ENCODE measurements around the gene CYTIP.

DNA sequence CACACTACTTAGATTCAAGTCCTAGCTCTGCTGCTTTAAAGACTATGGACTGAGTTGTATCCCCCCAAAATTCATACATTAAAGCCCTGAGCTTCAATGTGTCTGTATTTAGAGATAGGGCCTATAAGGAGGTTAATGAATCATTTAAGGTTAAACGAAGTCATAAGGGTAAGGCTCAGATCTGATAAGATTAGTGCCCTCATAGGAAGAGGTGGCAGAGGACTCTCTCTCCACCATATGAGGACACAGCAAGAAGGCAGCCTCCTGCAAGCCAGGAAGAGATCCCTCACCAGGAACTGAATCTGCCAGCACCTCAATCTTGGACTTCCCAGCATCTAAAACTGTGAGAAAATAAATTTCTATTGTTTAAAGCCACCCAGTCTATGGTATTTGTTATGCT, 3.1 kb upstream of the CYTIP start:
- TF ChIP-seq, protein P1, sequence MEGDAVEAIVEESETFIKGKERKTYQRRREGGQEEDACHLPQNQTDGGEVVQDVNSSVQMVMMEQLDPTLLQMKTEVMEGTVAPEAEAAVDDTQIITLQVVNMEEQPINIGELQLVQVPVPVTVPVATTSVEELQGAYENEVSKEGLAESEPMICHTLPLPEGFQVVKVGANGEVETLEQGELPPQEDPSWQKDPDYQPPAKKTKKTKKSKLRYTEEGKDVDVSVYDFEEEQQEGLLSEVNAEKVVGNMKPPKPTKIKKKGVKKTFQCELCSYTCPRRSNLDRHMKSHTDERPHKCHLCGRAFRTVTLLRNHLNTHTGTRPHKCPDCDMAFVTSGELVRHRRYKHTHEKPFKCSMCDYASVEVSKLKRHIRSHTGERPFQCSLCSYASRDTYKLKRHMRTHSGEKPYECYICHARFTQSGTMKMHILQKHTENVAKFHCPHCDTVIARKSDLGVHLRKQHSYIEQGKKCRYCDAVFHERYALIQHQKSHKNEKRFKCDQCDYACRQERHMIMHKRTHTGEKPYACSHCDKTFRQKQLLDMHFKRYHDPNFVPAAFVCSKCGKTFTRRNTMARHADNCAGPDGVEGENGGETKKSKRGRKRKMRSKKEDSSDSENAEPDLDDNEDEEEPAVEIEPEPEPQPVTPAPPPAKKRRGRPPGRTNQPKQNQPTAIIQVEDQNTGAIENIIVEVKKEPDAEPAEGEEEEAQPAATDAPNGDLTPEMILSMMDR (IDR thresholded peaks at IDR 0.05), result no peak
- TF ChIP-seq POLR2AphosphoS5 (IDR thresholded peaks at IDR 0.05; ENCODE audit: low read depth, low read length) (no peak), TCF7L2 (IDR thresholded peaks at IDR 0.05; ENCODE audit: low read depth, low read length) (no peak)
- TF ChIP-seq, protein P2, sequence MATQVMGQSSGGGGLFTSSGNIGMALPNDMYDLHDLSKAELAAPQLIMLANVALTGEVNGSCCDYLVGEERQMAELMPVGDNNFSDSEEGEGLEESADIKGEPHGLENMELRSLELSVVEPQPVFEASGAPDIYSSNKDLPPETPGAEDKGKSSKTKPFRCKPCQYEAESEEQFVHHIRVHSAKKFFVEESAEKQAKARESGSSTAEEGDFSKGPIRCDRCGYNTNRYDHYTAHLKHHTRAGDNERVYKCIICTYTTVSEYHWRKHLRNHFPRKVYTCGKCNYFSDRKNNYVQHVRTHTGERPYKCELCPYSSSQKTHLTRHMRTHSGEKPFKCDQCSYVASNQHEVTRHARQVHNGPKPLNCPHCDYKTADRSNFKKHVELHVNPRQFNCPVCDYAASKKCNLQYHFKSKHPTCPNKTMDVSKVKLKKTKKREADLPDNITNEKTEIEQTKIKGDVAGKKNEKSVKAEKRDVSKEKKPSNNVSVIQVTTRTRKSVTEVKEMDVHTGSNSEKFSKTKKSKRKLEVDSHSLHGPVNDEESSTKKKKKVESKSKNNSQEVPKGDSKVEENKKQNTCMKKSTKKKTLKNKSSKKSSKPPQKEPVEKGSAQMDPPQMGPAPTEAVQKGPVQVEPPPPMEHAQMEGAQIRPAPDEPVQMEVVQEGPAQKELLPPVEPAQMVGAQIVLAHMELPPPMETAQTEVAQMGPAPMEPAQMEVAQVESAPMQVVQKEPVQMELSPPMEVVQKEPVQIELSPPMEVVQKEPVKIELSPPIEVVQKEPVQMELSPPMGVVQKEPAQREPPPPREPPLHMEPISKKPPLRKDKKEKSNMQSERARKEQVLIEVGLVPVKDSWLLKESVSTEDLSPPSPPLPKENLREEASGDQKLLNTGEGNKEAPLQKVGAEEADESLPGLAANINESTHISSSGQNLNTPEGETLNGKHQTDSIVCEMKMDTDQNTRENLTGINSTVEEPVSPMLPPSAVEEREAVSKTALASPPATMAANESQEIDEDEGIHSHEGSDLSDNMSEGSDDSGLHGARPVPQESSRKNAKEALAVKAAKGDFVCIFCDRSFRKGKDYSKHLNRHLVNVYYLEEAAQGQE (IDR thresholded peaks at IDR 0.05; ENCODE audit: insufficient read depth in 1 of 2, low read depth in 2 of 2, low read length in 1 of 2), result no peak

All from Panc1 (cell line).